ENCODE measurements around the gene IRF9. TPM values are rescaled to one million over a fixed set of nuclear protein-coding genes. Genes with fewer than 3 reads are reported as not detected.

Gene IRF9
- total and polyA plus RNA-seq, 2 of the 4 experiments (the other 2 are of a cell fraction) = 25.6 to 34.6 TPM

GRCh38 chr14:24162093-24162492 is 1.0 kb downstream of the IRF9 start:
- peak overlapping the region; percentile 96 for H3K14ac ChIP-seq (replicated peaks; ENCODE audit: low read depth, low read length)
- peaks cover 7% of the 10 kb centered on the region for H3K9me1 ChIP-seq (ENCODE audit: insufficient read depth, low read length)
- peak overlapping the region; percentile 85 for H2AK5ac ChIP-seq (ENCODE audit: low read depth, low read length)
- peak overlapping the region; percentile 60; the same call in 1 of the 2 replicates for H4K91ac ChIP-seq (ENCODE audit: insufficient read depth, low read depth, low read length)
- in situ Hi-C loops (cut with MboI; ENCODE audit: low sequenced_read_pairs) (no loop called here), dilution Hi-C loops (cut with HindIII; ENCODE audit: low sequenced_read_pairs, unreplicated experiment) (no loop called here), intact Hi-C loops (cut with micrococcal nuclease) (no loop called here)
- peak overlapping the region; percentile 32; the same call in 1 of the 2 replicates for H3K27ac ChIP-seq (ENCODE audit: insufficient read depth, low read length)
- H3K4me1 ChIP-seq (ENCODE audit: control insufficient read depth, insufficient read depth, low read length) = peaks cover 7% of the 10 kb centered on the region
- CTCF ChIA-PET = interaction anchor here (1.3 kb wide), 1 partner anchor 48 kb away, joined by 4 read pairs; the partner anchor contains the start of genes DCAF11 and NRL
- no peaks in the 10 kb centered on the region for H3K27me3 ChIP-seq (ENCODE audit: control insufficient read depth, insufficient read depth, low read length)
- H3K23ac ChIP-seq (ENCODE audit: low read depth, low read length) = peak overlapping the region; percentile 93
- peak overlapping the region; percentile 81 for H3K4me2 ChIP-seq (ENCODE audit: low read depth, low read length)
- peaks cover 66% of the 10 kb centered on the region for H3K36me3 ChIP-seq (ENCODE audit: control insufficient read depth, insufficient read depth, low read length)
- POLR2A ChIA-PET (ENCODE audit: unreplicated experiment) = no interaction called here
- WGBS, 2 experiments (ENCODE audit: extremely low coverage in 2 of 2, insufficient read length in 1 of 2) = 31% methylated on average over 3 of the region's 8 CpGs; no CpG with 5 or more reads in 1 of the 2 experiments
- DNase-seq (peak; percentile 75), ATAC-seq (ENCODE audit: low read depth) (no peak)
- peak overlapping the region; percentile 80 for H2BK5ac ChIP-seq (ENCODE audit: low read depth, low read length, poor library complexity, severe bottlenecking)
- peaks cover 12 to 40% of the 10 kb centered on the region in 2 experiments; a peak in 3 of 4 replicates for H3K79me1 ChIP-seq (ENCODE audit: low read depth in 1 of 2, low read length in 2 of 2)
- peak overlapping the region; percentile 34; the same call in 1 of the 2 replicates for H3K56ac ChIP-seq (ENCODE audit: extremely low read depth, insufficient read depth, low read length)
- H4K20me1 ChIP-seq (ENCODE audit: insufficient read depth, low read length) = no peaks in the 10 kb centered on the region
- TF ChIP-seq CHD1 (IDR thresholded peaks at IDR 0.05; ENCODE audit: low read depth, low read length) = no peak
- TF ChIP-seq, protein P1, sequence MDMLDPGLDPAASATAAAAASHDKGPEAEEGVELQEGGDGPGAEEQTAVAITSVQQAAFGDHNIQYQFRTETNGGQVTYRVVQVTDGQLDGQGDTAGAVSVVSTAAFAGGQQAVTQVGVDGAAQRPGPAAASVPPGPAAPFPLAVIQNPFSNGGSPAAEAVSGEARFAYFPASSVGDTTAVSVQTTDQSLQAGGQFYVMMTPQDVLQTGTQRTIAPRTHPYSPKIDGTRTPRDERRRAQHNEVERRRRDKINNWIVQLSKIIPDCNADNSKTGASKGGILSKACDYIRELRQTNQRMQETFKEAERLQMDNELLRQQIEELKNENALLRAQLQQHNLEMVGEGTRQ (IDR thresholded peaks at IDR 0.05; ENCODE audit: low read depth, low read length) = no peak
- TF ChIP-seq POLR2A (IDR thresholded peaks at IDR 0.05; ENCODE audit: low read depth, low read length) = no peak
- TF ChIP-seq CTCF (conservative IDR thresholded peaks at IDR 0.05; ENCODE audit: low read depth, low read length) = no peak
- no peak for TF ChIP-seq FOS (IDR thresholded peaks at IDR 0.05; ENCODE audit: low read depth, low read length)
- TF ChIP-seq RFX5 (IDR thresholded peaks at IDR 0.05; ENCODE audit: low read depth, low read length) = no peak
- no peak for TF ChIP-seq ELK1 (IDR thresholded peaks at IDR 0.05; ENCODE audit: borderline replicate concordance, low read depth, low read length)
- TF ChIP-seq SMC3 (IDR thresholded peaks at IDR 0.05; ENCODE audit: low read depth, low read length) = no peak
- no peak for TF ChIP-seq RCOR1 (IDR thresholded peaks at IDR 0.05; ENCODE audit: insufficient replicate concordance, low read length)
- TF ChIP-seq MAZ (IDR thresholded peaks at IDR 0.05; ENCODE audit: borderline replicate concordance, low read depth, low read length) = no peak
- no peak for TF ChIP-seq NFE2L2 (IDR thresholded peaks at IDR 0.05; ENCODE audit: low read depth, low read length)
- no peak for TF ChIP-seq MXI1 (IDR thresholded peaks at IDR 0.05; ENCODE audit: borderline replicate concordance, low read depth, low read length)
- H2AFZ ChIP-seq (replicated peaks; ENCODE audit: low read length, poor library complexity) = peak overlapping the region; percentile 53
- peak overlapping the region; percentile 78 for H4K5ac ChIP-seq (ENCODE audit: low read depth, low read length)
- peak overlapping the region; percentile 57 for H3K4me3 ChIP-seq (ENCODE audit: insufficient read depth, low read depth, low read length)
- H2BK120ac ChIP-seq (ENCODE audit: low read depth, low read length) = 0 out of 2 replicates have a peak overlapping the region, but pooled peaks have one; percentile 49
- no peaks in the 10 kb centered on the region for H3K9me3 ChIP-seq (ENCODE audit: control insufficient read depth, insufficient read depth, low read length)
- peak overlapping the region; percentile 38 to 95; a peak in 3 of 4 replicates for H4K8ac ChIP-seq (ENCODE audit: low read depth in 2 of 2, low read length in 2 of 2)
- H2BK20ac ChIP-seq (ENCODE audit: low read depth, low read length) = no peak overlapping the region
- H2BK15ac ChIP-seq (ENCODE audit: low read depth, low read length) = no peak overlapping the region
- H2AK9ac ChIP-seq (replicated peaks; ENCODE audit: low read depth, low read length, poor library complexity) = peak overlapping the region; percentile 99
- BruUV-seq (replicated peaks) = no TSS peak
- peak overlapping the region; percentile 95 for H3K4ac ChIP-seq (ENCODE audit: low read depth, low read length)
- no peak overlapping the region for H3K18ac ChIP-seq (ENCODE audit: low read depth, low read length)
- H3K9ac ChIP-seq (ENCODE audit: low read depth, low read length) = peak overlapping the region; percentile 88

Measured in IMR-90 (cell line).